Right lung (tissue), 5 donors: ENCODE results near the gene EEFSEC. TPM values are rescaled to one million over a fixed set of nuclear protein-coding genes. Genes with fewer than 3 reads are reported as not detected.

Experiments used
- DNase-seq, 2 donors: peaks; one replicate each; pipeline ENCODE4 v3.0.0-alpha.2; 2013
- polyA plus RNA-seq, 5 donors: library from polyadenylated mRNA; unstranded; fragments of 120-200 nt; gene quantifications; one replicate each; pipeline versions ENCODE4 v1.2.1 to v1.2.3, GENCODE V29; 2013; ENCODE audit warnings: inconsistent platforms in 1 of 5, low replicate concordance in 1 of 5; ENCODE audit not compliant: insufficient read length in 5 of 5, insufficient read depth in 1 of 5

Gene EEFSEC
- polyA plus RNA-seq, 5 donors, result 17.5 to 28.6 (median 18.8) TPM

DNA sequence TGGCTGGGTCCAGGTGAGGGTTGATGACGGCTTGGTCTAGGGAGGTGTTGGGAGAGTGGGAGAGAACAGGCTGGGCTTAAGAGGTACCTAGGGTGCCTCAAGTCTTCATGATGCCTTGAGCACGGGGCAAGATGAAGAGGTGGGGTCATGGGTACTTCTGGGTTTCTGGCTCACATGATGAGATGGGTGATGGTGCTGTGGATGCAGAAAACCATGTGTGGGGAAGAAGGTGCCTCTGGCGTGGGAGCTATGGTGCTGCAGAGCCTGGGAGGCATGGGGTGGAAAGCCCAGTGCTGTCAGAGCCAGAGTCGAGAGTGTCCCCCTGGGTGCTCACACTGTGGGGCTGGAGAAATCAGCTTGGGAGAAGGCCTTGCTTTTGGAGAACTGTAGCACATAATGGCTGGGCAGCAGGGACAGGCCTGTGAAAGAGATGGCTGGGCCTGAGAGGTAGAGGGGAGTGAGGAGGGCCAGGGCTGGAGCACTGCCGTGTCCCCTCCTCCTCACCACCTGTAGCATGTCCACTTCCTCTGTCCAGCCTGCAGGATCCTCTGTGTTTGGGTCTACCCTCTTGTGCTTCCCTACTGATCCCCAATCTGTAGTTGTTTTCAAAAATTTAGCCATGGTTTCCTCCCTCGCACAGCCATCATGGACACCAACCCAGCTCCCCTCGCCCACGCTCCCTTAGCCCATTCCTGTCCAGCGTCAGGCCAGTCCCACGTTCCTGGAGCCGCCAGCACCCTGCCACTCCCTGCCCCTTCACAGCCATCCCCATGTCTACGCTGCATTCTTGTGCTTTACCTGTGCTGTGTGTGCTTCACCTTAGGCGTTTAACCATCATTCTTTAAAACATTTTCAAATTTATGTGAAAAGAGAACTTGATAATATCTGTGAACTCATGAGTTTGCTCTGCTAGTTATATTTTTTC lies 132.0 kb downstream of the EEFSEC start:
- no peak for DNase-seq

DNA sequence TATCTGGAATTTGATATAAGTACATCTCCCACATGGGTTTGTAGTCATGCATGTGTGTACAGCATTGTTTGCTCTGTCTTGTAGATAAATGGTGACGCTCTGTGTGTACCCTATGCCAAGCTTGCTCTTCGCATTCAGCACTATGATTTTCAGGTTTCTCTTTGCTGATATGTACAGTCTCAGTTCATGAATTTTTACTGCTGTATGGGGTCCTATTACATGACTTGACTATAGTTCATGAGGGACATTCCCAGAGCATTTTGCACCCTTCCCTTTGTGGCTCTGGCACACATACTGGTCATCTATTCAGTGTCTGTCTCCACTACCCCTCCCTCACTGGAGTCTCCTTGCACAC lies 132.7 kb downstream of the EEFSEC start:
- DNase-seq, result no peak

DNA sequence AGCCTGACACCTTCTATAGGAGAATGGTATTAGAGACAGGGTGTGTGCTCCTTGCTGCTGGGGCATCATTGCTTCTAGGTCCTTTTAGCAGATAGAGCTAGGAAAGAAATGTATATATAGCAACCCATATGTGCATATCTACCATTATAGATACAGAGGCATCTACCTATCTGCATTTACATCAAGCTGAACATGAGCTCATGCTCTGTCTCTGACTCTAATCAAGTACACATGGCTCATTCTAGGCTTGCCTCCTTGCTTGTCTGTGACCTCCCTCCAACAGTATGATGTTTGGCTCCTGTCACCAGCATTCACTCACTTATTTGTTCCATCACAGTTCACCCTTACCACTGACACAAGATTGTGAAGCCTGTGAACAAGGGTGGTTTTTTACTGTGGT lies 133.4 kb downstream of the EEFSEC start:
- no peak for DNase-seq

GRCh38 chr3:128287216-128287615 lies 133.9 kb downstream of the EEFSEC start:
- DNase-seq, result no peak

GRCh38 chr3:128289534-128289933 lies 136.3 kb downstream of the EEFSEC start:
- no peak for DNase-seq

DNA sequence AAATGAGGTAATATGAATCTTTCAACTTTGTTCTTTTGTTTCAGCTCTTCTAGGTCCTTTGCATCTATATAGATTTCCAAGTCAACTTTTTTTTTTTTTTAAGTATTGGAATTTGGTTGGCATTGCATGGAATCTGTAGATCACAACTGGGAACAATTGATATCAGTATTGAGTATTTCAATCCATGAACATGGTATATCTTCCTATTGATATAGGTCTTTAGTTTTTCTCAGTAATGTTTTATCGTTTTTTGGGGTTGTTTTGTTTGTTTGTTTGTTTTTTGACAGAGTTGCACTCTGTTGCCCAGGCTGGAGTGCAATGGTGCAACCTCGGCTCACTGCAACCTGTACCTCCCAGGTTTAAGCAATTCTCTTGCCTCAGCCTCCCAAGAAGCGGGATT lies 137.2 kb downstream of the EEFSEC start:
- no peak for DNase-seq

DNA sequence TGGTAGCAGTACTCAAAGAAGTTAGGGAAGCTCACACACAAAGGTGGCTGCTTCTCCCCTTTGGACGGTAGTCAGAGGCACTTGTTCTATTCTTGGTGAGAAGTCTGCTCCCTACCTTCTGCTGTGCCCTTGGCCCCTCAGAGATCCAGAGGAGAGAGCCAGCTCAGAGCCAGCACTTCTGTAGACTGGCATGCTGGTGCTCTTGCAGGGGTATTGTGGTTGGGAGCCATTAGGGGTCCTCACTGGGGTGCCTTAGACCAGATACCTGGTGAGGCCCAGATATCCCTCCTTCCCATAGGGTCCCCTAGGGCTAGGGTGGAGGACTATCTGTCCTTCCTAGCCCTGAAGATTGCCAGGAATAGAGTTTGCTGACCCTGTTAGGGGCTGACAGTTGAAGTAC lies 140.6 kb downstream of the EEFSEC start:
- no peak for DNase-seq

GRCh38 chr3:128294999-128295468 lies 141.8 kb downstream of the EEFSEC start:
- no peak for DNase-seq

GRCh38 chr3:128296469-128297251 lies 143.4 kb downstream of the EEFSEC start:
- no peak for DNase-seq

DNA sequence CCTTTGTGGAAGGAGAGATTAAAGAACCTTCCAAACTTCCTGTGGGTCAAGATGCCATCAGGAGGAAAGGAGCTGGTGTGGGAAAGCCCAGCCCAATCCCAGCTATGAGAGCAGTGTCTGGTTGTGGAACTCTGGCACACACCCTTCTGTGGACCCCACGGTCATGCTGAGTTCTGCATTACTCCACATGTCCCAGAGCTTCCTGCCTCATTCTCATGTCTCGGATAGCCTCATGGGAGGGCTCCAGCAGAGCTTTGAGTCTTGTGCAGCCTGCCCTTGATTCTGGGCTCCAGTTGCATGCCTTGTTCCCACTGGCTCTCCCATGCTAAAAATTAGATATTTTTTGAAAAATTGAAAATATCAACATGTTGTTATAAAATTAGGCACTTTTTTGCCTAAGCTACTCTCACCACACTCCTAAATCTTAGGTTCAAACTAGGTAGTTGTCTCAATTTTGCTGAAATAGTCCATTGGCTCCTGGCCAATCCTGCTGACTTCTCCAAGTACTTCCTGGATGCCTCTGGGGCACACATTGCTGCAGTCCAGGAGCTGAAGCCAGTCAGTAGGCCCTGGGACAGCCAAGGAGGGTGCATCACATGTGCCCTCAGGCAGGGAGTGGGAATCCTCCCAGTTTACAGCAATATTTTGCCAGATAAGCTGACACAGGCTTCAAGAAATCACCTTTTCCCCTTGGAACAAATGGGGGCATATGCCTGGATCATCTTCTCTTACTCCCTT lies 144.3 kb downstream of the EEFSEC start:
- no peak for DNase-seq

DNA sequence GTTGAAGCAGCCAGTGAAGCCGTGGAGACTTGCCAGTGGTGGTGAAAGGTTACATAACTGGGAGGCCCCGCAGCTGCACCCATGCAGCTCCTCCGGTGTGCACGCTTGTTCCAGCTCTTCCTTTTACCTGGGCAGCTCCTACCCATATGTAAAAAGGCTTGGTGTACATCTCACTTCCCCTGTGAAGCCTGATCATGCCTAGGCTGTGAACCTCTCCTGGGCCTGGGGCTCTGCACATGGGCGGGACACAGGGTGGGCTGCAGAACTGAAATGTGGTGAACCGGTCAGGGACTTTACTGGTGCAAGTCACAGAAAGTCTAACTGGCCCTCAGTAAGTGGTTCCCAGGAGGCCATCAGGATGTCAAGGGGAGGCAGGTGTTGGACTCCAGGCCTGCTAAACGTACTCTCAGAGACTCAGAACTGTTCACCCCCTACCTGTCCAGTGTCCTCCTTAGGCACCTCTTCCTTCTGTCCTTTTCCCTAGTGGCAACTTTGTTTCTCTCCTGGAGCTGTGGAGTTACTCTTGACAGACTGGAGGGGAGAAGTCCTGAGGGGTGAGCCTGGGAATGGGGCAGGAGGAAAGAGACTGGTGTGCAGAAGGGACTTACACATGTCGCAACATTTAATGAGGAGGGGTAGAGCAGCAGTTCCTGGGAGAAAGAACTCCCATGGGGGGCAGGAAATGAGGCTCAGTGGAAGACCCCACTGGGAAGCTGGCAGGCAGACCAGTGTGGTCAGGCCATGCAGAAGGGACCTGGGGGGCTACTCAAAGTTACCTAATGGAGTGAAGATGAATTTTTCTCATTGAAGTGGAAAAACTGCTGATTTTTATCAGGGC lies 148.1 kb downstream of the EEFSEC start:
- DNase-seq, result no peak

DNA sequence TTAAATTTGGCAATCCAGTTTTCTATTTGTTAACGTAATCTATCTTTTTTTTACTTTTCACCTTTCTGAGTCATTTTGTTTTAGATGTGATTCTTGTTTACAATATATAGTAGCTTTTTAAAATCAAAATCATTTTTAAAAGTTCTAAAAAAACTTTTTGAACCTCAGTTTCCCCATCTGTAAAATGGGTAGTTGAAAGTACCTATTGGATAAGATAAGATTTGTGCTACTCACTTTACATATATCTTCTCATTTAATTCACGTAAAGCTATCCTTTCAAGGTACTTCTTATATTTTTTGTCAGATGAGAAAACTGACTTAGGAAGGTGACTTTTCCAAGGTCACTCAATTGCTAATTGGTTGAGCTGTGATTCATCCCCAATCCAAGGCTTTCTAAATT lies 153.2 kb downstream of the EEFSEC start:
- DNase-seq, result no peak

GRCh38 chr3:128307029-128307633 lies 153.8 kb downstream of the EEFSEC start:
- no peak for DNase-seq

- DNase-seq, result no peak
Measured at GRCh38 chr3:128307781-128308469, 154.6 kb downstream of the EEFSEC start.

DNA sequence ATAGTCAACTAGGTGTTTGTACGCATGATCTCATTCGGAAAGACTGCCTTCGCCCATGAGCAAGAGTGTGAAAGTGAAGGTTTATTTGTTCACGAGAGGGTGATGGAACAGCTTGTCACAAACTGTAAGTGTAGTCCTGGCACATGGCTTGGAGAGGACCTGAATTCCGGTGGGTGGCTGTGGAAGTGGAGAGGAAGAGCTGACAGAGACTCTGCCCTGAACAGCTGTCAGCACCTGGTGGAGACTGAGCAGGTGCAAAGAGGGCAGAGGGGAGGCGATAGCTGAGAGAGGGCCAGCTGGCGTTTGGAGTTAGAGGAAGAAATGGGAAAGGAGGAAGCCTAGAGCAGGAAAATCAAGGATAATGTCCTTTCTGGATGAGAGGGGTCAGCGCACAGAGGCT lies 155.7 kb downstream of the EEFSEC start:
- DNase-seq, result no peak

GRCh38 chr3:128310286-128311058 lies 157.2 kb downstream of the EEFSEC start:
- DNase-seq, result no peak

DNA sequence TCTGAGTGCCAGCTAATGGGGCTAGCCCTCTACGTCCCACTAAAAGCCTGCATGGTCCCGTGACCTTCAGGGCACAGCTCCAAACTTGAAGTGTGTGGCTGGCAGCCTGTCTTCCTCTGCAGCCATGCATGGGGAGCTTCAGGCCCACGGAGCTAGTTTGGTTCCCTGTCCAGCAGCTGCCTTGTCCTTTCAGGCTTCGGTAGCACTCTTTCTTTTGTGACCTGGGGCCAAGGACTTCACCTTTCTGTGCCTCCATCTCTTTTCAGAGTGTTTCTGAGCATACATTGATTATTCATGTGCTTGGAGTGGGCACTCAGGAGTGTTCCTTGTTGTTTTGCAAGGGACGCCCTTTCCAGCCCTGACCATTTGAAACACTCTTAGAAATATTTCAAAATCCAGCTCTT lies 158.2 kb downstream of the EEFSEC start:
- DNase-seq, result no peak

- DNase-seq, result no peak
Measured at GRCh38 chr3:128312271-128312670, 159.0 kb downstream of the EEFSEC start.

GRCh38 chr3:128313071-128313725 lies 159.9 kb downstream of the EEFSEC start:
- no peak for DNase-seq
